ENCODE measurements around the gene TSR1.

TSR1 gene

DNA sequence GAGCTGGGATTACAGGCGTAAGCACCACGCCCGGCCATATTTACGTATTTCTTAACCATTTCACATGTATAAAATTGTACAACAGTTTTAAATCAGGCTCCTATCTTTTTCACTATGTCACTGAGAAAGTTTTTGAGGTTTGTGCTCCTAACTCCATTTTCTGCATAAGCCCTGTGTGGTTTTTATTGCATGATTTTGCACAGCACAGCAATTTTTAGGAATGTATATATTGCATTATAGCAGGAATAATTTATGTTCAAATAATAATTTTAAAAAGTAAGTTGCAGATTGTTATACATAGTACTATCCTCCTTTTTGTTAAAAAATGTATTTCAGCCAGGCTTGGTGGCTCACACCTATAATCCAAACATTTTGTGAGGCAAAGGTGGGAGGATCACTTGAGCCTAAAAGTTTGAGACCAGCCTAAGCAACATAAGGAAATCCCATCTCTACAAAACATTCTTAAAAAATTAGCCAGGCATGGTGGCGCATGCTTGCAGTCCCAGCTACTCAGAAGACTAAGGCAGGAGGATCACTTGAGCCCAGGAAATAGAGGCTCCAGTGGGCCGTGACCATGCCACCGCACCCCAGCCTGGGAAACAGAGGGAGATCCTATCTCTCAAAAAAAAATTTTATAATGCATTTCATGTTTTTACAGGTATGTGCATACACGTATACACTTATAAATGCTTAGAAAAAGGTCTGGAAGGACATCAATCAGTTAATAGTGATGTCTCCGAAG, 58.7 kb downstream of the TSR1 start:
- no peak for DNase-seq

DNA sequence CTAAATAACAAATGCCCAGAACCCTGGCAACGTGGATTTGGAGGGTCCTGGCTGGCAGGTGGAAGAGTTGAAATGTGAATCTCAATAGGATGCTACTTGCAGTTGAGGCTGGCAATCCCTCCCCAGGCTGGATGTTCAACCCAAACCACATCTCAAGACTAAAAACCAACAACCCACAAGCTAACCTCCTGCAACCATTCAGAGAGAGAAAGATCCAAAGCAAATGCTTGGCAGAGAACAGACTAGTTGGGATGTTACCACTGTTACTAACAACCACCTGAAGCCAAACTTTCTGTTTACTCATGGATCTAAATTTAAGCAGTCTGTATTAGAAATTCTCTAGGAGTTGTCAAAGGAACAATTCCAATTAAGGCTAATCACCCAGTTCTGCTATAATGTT, 60.5 kb downstream of the TSR1 start:
- DNase-seq: no peak

DNA sequence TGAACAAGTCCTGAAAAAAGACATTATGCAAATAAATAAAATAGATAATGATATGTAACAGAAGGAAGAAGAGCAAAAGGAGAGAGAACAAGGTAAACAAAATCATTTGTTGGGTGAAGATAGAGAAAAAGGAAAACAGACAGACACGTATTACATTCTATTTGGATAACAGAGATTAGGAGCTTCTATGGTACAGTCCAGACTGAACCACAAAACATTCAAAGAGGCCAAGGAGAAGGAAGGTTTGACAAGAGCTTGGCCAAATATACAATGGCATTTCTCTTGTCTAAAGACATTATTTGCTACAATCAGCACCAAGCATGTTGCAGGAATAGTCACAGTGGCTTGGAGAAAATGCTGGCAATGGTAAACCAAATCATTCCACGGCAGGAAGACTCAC, 61.8 kb downstream of the TSR1 start:
- DNase-seq: no peak
